Measurements from ENCODE around the gene EZH2.

The EZH2 gene

DNA sequence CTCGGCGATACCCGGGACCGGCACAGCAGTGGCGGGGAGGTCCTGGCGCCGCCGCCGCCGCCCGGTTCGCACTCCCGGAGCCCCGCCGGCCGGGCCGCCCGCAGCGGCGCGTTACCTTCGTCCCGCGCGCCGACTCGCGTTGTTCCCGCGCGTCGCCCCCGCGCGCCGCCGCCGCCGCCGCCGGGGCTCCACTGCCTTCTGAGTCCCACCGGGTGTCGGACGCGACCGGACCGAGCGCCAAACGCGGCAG lies at the start of gene EZH2:
EZH2 (minus strand) TSS at position 243 of the 250 bp plus-strand sequence. CDS start 36,993 bp downstream, outside the sequence.
- Mint-ChIP-seq H3K4me3 (peak within 1 kb of the TSS; percentile 90 to 91), H3K9me3 (no peaks in the 10 kb centered on the region), H3K36me3 (peaks cover 8 to 24% of the 10 kb centered on the region in 2 donors), H3K27me3 (no peaks in the 10 kb centered on the region), H3K4me1 (peaks cover 8 to 17% of the 10 kb centered on the region in 2 donors), H3K27ac (peak within 1 kb of the TSS; percentile 97)
- ATAC-seq (replicated peaks) (peak; percentile 40), DNase-seq (no peak)

DNA sequence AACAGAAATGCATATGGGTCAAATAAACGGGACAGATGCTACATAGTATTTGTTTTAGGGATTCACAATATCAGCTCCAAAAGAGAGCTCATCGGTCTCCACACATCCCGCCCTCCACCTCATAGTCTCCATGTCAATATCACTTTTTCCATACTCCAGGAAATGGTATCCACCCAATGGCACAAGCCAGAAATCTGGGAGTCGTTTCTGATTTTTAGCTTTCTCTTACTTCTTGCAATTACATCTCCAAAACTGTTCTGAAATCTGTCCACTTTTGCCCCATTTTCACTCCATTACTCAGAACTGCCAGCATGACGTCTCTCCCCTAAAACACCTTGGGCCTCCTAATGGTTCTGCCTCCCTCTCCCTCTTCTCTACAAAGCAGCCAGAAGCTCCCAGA lies 47.4 kb upstream of the EZH2 start:
- ATAC-seq (replicated peaks) (no peak), DNase-seq (no peak)
- no peaks in the 10 kb centered on the region for H3K9me3 Mint-ChIP-seq
- no peak overlapping the region for H3K4me3 Mint-ChIP-seq
- peaks cover 10 to 31% of the 10 kb centered on the region in 2 donors for H3K36me3 Mint-ChIP-seq
- no peak overlapping the region for H3K27ac Mint-ChIP-seq
- H3K27me3 Mint-ChIP-seq: no peaks in the 10 kb centered on the region
- peaks cover 18 to 19% of the 10 kb centered on the region in 2 donors for H3K4me1 Mint-ChIP-seq

DNA sequence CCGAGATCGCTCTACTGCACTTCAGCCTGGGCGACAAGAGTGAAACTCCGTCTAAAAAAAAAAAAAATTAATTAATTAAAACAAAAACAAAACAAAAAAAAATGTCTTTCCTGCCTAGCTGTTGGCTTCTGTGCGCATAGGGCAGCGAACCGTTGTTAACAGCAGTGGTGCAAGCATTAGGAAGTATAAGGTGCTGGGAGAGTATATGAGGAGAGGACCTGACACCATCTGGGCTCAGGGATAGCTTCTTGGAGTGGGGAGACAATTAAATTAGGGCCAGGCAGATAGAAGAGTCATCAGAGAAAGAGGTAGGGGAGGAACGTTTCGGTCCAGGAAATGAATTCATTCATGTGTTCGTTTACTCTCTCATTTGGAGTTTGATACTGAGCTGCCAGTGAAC lies 46.2 kb upstream of the EZH2 start:
- no peaks in the 10 kb centered on the region for H3K9me3 Mint-ChIP-seq

DNA sequence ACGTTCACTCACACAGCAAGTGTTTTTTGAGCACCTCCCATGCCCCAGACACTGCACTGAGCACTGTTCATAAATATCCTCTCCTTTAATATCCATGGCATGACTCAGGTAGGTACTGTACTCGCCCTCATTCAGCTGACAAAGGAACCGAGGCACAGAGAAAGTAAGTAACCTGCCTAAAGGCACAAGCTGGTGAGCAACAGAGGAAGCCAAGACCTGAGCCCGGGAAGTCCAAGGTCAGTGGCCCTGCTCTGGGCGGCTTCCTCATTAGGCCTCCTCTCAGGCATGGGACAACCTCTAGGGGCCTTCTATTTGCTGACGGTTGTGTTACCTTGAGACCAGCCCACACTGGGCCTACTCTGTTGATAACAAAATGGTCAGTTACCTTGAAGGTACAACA lies 45.1 kb upstream of the EZH2 start:
- Mint-ChIP-seq H3K27me3 (no peaks in the 10 kb centered on the region), H3K4me1 (peaks cover 21 to 30% of the 10 kb centered on the region in 2 donors), H3K9me3 (no peaks in the 10 kb centered on the region), H3K36me3 (peaks cover 11 to 35% of the 10 kb centered on the region in 2 donors), H3K4me3 (no peak overlapping the region), H3K27ac (no peak overlapping the region)
- no peak for DNase-seq
- ATAC-seq (replicated peaks): no peak

More for the DNA sequence above, 46.2 kb upstream of the EZH2 start:
- DNase-seq (no peak), ATAC-seq (replicated peaks) (no peak)
- no peaks in the 10 kb centered on the region for H3K27me3 Mint-ChIP-seq
- peaks cover 21 to 25% of the 10 kb centered on the region in 2 donors for H3K4me1 Mint-ChIP-seq
- no peak overlapping the region for H3K4me3 Mint-ChIP-seq
- no peak overlapping the region for H3K27ac Mint-ChIP-seq
- peaks cover 12 to 31% of the 10 kb centered on the region in 2 donors for H3K36me3 Mint-ChIP-seq

DNA sequence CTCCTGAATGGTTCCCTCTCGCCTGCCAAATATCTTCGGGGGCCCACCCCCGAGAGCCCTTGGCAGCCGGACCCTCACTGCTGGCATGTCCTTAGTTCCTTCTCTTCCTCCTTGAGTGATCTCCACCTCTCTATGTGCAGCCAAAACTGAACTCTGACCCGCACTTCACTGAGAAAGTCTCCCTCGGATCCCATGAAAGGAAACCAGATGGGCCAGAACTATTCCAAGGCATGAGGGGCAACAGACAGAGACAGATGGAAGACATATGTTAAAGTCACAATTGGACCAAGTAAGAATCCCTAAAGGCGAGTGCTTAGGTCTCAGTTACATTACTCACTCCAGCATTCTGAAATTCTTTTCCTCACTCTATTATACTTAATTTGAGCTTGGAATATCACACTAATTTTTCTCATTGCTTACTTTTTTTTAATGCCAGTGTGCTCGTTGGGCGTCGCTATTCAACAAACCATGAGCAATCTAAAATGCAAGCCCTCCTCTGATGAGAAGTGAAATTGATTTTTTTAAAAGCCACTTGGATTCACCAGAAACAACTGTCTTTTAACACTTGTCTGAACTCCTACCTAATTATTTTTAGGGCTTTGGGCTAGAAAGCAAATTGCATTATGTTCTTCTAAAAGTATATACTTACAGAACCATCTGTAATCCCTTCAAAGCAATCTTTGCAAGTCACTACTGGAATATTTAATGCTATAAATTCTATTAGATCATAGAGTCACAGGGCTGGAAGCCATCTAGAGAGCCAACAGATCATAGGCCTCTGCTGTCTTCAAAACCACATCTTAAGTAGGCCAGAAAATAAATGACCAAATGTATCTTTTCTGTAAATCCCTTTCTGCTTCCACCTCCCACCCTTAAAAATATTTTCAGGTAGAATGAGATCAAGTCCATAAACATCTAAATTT lies 43.3 kb upstream of the EZH2 start:
- Mint-ChIP-seq H3K36me3 (peaks cover 11 to 33% of the 10 kb centered on the region in 2 donors), H3K4me1 (peaks cover 21 to 32% of the 10 kb centered on the region in 2 donors), H3K4me3 (peak overlapping the region in 1 of 2 donors; percentile 29), H3K27me3 (no peaks in the 10 kb centered on the region), H3K27ac (peak overlapping the region; percentile 91), H3K9me3 (no peaks in the 10 kb centered on the region)
- DNase-seq (no peak), ATAC-seq (replicated peaks) (peak in 1 of 2 donors; percentile 19)

DNA sequence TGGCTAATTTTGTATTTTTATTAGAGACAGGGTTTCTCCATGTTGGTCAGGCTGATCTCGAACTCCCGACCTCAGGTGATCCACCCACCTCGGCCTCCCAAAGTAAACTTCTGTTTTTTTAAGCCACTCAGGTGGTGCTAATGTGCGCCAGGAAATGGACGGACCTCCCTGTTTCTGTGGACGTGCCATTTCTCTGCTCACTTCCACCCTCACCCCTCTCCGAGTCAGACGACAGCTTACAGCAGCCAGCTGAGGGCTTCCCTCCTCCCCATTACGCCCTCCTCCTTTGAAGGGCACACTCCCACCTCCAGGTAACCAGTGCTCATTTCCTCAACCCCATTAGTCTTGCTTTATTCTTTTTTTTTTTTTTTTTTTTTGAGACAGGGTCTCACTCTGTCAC lies 41.7 kb upstream of the EZH2 start:
- H3K9me3 Mint-ChIP-seq: no peaks in the 10 kb centered on the region
- H3K36me3 Mint-ChIP-seq: peaks cover 18 to 44% of the 10 kb centered on the region in 2 donors
- H3K4me3 Mint-ChIP-seq: no peak overlapping the region
- H3K27ac Mint-ChIP-seq: peak overlapping the region; percentile 47
- no peaks in the 10 kb centered on the region for H3K27me3 Mint-ChIP-seq
- DNase-seq (no peak), ATAC-seq (replicated peaks) (no peak)
- peaks cover 25 to 37% of the 10 kb centered on the region in 2 donors for H3K4me1 Mint-ChIP-seq

DNA sequence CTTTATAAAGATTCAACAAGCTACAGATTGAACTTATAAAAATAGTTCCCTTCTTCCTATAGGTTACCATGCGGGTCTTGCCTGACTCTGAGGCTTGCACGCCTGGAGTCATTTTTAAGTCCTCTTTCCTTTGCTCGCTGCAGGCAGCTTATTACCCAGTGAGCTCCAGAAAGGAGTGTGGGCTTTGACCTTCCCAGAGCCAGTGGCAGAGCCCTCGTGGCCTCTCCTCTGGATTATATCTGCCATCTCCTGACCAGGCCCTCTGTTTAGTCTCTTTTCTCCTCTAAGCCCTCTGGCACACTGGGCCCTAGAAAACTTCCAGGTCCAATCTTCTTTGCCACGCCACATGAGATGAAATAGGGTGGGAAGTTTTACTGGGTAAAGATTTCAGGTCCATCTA lies 39.9 kb upstream of the EZH2 start:
- no peak for DNase-seq
- ATAC-seq (replicated peaks): no peak
- Mint-ChIP-seq H3K4me3 (no peak overlapping the region), H3K27ac (no peak overlapping the region), H3K9me3 (no peaks in the 10 kb centered on the region), H3K27me3 (no peaks in the 10 kb centered on the region), H3K36me3 (peaks cover 12 to 33% of the 10 kb centered on the region in 2 donors), H3K4me1 (peaks cover 26 to 33% of the 10 kb centered on the region in 2 donors)

DNA sequence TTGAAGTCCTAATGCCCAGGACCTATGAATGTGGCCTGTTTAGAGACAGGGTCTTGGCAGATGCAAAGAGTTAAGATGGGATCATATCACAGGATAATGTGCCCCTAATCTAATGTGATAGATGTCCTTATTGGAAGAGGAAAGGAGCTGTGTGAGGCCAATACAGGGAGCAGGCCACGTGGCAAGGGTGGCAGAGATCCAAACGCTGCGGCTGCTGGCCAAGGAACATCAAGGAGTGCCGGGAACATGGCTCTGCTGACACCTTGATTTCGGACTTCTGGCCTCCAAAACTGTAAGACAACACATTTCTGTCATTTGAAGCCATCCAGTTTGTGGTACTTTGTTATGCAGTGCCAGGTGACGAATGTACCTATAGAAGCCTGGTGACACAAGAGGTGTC lies 37.7 kb upstream of the EZH2 start:
- H3K4me3 Mint-ChIP-seq: no peak overlapping the region
- H3K36me3 Mint-ChIP-seq: peaks cover 10 to 30% of the 10 kb centered on the region in 2 donors
- no peak for DNase-seq
- H3K4me1 Mint-ChIP-seq: peaks cover 21 to 29% of the 10 kb centered on the region in 2 donors
- no peaks in the 10 kb centered on the region for H3K27me3 Mint-ChIP-seq
- H3K9me3 Mint-ChIP-seq: no peaks in the 10 kb centered on the region
- no peak for ATAC-seq (replicated peaks)
- H3K27ac Mint-ChIP-seq: no peak overlapping the region

DNA sequence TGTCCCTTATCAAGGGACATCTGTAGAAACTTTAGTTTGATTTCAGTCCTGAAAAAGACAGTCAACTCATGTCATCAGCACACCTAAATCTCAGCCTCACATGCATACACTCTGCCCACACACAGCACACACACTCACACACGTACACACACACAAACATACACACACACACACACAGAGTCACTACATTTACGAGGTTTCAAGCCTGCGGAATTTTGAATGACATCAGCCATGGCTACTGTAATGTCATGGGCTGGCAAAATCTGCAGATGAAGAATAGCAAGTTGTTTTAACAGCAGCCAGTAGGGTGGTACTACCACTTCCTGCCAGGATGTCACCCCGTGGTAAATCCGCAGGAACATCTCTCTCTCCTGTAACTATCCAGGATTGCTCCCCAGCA lies 37.1 kb upstream of the EZH2 start:
- Mint-ChIP-seq H3K4me3 (no peak overlapping the region), H3K27me3 (no peaks in the 10 kb centered on the region), H3K9me3 (no peaks in the 10 kb centered on the region), H3K4me1 (peaks cover 16 to 23% of the 10 kb centered on the region in 2 donors), H3K27ac (no peak overlapping the region), H3K36me3 (peaks cover 10 to 27% of the 10 kb centered on the region in 2 donors)
- ATAC-seq (replicated peaks) (no peak), DNase-seq (no peak)

DNA sequence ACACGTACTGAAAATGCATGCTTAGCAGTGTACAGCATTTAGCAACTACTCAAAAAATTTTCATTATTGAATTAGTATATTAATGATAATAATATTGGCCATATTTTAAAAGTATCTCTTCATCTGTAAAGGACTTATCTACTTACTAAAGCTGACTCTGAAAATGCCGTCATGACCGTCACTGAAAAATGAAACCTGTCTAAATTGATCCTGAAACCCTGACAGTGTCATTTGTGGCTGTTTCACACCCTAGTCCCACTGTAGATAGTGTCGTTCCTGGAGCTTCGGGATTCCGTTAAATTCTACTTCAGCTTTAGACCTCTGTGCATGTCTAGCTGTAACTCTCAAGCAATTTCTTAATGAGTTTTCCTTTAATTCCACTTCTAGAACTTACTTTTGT lies 35.8 kb upstream of the EZH2 start:
- H3K27me3 Mint-ChIP-seq: no peaks in the 10 kb centered on the region
- DNase-seq: no peak
- H3K9me3 Mint-ChIP-seq: no peaks in the 10 kb centered on the region
- H3K27ac Mint-ChIP-seq: no peak overlapping the region
- ATAC-seq (replicated peaks): no peak
- no peak overlapping the region for H3K4me3 Mint-ChIP-seq
- H3K36me3 Mint-ChIP-seq: peaks cover 7 to 24% of the 10 kb centered on the region in 2 donors
- H3K4me1 Mint-ChIP-seq: peaks cover 19 to 24% of the 10 kb centered on the region in 2 donors

DNA sequence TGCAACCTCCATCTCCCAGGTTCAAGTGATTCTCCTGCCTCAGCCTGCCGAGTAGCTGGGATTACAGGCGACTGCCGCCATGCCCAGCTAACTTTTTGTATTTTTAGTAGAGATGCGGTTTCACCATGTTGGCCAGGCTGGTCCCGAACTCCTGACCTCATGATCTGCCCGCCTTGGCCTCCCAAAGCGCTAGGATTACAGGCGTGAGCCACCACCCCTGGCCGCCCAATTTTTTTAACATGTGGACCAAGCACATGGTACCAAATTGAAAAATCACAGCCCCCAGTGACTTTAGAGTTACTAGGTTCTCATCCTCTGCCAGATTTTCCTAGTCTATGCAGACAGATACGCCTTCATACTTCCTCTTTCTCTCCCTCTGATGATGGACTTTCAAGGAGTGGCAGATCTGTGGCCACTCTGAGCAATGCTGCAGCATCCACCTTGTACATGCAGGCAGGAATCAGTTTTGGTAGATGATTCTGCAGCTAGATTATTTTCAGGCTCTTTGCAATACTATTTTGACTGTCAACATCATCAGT lies 34.0 kb upstream of the EZH2 start:
- no peak overlapping the region for H3K4me3 Mint-ChIP-seq
- ATAC-seq (replicated peaks): no peak
- H3K4me1 Mint-ChIP-seq: peaks cover 28 to 41% of the 10 kb centered on the region in 2 donors

DNA sequence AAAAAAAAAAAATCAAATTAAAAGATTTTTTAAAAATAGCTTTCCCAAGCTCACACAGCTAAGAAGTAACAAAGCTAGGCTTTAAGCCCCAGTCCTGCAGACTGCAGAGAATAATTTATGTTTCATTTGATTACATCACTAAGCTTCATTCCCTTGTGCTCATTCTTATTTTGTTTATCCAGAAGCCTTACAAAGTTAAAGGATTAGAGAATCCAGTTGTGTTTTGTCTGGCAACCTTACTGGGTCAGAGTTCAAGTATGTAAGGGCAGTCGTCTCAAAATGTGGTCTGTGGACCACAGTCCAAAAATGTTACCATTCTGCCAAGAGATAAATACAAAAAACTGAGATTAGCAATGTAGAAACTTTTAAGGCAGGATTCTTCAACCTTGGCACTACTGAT lies 32.1 kb upstream of the EZH2 start:
- ATAC-seq (replicated peaks): no peak
- Mint-ChIP-seq H3K36me3 (peaks cover 0 to 16% of the 10 kb centered on the region in 2 donors), H3K4me3 (no peak overlapping the region), H3K9me3 (no peaks in the 10 kb centered on the region), H3K4me1 (peaks cover 36 to 54% of the 10 kb centered on the region in 2 donors), H3K27me3 (no peaks in the 10 kb centered on the region), H3K27ac (no peak overlapping the region)
- DNase-seq: no peak

More for the DNA sequence above, 34.0 kb upstream of the EZH2 start:
- Mint-ChIP-seq H3K36me3 (peaks cover 7 to 24% of the 10 kb centered on the region in 2 donors), H3K9me3 (no peaks in the 10 kb centered on the region), H3K27me3 (no peaks in the 10 kb centered on the region), H3K27ac (peak overlapping the region; percentile 37)
- no peak for DNase-seq

DNA sequence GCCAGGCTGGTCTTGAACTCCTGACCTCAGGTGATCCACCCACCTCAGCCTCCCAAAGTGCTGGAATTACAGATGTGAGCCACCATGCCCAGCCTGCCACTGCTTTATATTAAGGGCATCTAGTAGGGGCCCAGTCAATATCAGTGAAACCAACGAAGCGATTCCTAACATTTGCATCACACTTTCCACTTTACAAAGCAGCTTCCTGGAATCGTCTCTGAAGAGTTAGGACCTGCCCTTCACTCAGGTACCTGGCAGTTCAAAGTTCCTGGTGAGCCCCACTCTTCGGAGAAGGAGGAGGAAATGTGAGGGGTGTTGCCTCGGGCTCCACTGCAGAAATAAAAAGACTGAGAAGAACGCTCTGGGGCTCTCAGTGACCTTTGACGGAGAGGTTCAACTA lies 31.1 kb upstream of the EZH2 start:
- ATAC-seq (replicated peaks) (peak; percentile 34 to 36), DNase-seq (peak; percentile 32)
- Mint-ChIP-seq H3K9me3 (no peaks in the 10 kb centered on the region), H3K4me1 (peaks cover 38 to 59% of the 10 kb centered on the region in 2 donors), H3K36me3 (peaks cover 0 to 11% of the 10 kb centered on the region in 2 donors), H3K27me3 (no peaks in the 10 kb centered on the region), H3K4me3 (peak overlapping the region; percentile 36 to 66), H3K27ac (peak overlapping the region; percentile 98)

DNA sequence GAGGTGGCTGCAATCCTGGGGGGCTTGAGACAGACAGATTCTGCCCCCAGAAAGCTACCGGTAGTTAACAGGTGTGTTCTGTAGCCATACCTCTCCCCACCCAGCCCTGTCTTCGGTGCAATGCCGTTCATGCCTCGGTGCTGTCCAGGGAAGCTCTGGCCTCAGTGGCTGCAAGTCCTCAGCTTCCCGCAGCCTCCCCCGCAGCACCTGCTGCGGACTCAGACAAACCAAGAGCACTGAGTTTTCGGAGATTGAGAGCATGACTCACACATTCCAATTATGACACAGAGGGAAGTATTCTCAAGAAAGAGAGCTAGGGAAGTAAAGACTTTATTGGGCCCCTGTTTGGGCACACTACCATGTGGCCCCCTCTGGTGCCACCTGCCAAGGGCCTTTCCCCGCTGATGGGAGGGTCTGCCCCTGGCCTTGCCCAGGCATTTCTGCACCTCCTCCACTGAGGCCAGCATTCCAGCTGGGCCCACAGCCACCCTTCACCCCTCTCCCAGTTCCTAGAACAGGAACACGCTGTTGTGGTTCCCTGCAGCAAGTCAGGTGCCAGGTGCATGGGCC lies 30.2 kb upstream of the EZH2 start:
- peak; percentile 67 to 68 for ATAC-seq (replicated peaks)
- Mint-ChIP-seq H3K4me1 (peaks cover 42 to 68% of the 10 kb centered on the region in 2 donors), H3K4me3 (peak overlapping the region; percentile 60 to 66), H3K36me3 (peaks cover 0 to 11% of the 10 kb centered on the region in 2 donors), H3K9me3 (no peaks in the 10 kb centered on the region), H3K27ac (peak overlapping the region; percentile 98), H3K27me3 (peaks cover 0 to under 1% of the 10 kb centered on the region in 2 donors)
- DNase-seq: peak; percentile 61

Measured in stimulated activated naive B cell treated with anti-CD40 and anti-IgM and Interleukin-4, amounts not matched to agents 10 μg/mL and 1 μg/mL and 100 μg/mL, for 72 hours (primary cell).